ENCODE measurements around the gene TBR1.

The TBR1 gene

DNA sequence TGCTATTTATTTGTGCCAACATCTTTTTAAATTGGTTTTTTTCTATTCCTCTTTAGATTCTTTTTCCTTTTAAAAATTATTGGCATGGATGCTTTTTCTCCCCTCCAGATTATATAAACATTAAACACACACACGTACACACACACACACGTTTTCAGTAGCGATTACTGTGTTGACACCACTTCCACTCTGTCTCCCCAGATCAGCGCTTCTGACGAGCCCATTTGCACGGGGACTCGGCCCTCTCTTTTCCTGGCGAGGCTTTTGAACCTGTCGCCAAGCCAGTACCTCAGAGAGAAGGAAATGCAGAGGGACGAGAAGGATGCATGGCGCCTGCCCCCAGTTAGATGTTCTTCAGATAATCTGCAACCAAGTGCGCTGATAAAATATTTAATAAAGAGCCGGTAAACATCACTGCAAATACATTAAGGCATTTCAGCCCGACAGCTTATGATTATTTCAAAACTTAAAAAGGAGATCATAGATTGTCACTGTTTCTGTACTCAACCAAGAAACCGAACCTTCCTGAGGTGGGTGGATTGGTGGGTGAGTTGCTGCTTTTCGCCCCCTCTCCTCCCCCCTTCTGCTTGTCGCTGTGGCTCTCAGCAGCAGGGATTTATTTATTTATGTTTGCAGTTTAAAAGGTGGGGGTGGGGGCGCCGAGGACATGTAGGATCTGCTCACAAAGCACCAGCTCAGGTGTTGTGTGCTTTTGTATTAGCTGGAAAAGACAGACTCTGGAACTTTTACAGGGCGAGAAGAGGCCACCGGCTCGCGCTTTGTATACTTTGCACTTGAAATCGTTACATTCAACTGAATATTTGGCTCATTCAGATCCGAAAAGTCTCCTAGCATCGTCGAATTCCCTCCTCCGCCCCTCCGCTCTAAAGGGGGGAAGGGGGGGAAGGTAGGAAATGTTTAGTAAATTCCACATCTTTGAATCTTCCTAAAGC lies 787 bp upstream of the TBR1 start:
- no peak for DNase-seq

DNA sequence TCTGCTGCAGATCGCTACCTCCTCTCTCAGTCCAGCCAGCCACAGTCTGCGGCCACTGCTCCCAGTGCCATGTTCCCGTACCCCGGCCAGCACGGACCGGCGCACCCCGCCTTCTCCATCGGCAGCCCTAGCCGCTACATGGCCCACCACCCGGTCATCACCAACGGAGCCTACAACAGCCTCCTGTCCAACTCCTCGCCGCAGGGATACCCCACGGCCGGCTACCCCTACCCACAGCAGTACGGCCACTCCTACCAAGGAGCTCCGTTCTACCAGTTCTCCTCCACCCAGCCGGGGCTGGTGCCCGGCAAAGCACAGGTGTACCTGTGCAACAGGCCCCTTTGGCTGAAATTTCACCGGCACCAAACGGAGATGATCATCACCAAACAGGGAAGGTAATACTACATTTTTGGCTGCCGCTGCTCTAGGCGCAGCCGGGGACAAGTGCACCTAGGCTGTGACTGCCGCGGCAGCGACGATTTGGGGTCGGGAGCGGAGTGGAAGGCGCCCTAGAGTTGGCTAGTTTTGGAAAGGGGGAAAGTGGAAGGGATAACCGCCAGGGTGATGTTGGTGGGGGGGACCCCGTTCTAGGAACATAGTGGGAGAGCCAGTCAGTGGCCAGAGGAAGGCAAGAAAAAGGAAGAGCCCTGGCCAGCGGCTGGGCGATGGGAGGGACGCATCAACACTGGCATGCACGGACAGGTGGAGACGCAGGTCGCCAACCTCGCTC lies 776 bp downstream of the TBR1 start:
- no peak for DNase-seq

DNA sequence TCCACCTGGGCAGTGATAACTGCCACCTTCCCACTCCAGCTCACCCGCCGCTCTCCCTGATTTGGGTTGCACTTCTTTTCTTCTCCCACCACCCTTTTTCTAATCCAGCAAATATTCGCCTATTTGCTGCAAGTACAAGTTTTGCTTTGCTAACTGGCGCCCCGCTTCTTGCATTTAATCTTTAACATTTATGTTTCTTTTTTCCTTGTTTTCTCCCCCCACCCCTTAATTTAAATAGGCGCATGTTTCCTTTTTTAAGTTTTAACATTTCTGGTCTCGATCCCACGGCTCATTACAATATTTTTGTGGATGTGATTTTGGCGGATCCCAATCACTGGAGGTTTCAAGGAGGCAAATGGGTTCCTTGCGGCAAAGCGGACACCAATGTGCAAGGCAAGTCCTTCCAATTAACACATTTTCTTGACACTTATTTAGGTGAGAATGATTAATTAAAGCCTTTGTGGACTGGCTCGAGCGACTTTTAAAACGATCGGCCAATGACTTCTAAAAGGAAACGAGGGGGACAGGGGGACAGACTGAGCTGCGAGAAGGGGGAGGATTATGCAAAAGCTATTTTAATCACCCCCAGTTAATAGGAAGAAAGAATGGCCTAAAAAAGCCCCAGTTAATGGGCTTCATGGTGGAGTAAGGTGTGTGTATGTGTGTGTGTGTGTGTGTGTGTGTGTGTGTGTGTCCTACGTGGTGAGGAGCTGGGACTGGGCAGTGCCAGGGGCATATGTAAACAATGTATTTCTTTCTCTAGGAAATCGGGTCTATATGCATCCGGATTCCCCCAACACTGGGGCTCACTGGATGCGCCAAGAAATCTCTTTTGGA lies 1.6 kb downstream of the TBR1 start:
- DNase-seq, result no peak

DNA sequence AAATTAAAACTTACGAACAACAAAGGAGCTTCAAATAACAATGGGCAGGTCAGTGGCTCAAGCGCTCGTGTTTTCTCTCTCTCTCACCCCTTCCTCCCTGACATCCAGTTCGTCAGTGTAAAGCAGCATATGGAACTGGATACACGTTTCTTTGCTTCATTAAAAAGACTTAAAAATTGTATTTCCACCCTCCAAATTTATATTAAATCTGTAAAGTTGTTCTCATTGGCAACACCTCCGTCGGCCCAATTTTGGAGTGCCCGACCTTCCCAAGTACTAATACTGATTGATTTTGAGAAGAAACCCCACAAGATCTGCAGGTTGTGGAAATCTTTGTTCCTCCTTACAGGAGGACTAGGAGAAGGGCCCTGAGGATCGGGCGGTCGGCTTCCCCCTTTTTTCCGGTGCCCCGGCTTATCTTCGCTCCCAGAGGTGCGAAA lies 2.2 kb downstream of the TBR1 start:
- DNase-seq, result no peak

DNA sequence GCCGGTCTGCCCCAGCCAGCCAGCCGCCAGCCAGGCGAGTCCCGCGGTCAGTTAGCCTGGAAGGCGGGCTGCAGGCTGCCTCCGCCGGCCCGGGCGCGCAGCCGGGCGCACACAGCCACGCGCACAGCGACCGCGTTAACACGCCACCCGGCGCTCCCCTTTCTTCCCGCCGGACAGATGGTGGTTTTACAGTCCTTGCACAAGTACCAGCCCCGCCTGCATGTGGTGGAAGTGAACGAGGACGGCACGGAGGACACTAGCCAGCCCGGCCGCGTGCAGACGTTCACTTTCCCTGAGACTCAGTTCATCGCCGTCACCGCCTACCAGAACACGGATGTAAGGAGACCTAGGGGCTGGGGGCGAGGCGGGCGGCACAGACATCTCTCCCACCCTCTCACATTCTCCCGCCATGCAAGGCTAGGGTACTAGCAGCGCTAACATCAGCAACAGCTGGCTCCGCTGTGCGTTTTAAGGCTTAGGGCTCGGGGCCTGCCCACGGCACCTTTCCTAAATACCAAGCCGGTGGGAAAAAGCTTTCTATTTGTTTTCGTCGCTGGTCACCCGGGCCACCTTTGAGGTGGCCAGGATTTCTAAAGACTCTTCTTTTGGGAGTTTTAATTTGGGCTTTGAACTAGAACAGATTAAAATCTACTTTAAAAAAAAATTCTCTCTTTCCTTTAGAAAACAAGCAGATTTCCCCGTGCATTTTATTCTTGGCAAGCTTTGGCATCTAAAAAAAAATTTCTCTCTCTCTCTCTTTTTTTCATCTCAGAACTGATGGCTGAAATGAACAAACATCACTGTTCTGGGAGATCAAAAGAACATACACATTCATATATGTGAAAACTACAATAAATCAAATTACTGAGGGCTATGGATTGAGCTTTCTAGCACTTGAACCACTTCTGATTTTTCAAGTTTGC lies 2.9 kb downstream of the TBR1 start:
- no peak for DNase-seq

DNA sequence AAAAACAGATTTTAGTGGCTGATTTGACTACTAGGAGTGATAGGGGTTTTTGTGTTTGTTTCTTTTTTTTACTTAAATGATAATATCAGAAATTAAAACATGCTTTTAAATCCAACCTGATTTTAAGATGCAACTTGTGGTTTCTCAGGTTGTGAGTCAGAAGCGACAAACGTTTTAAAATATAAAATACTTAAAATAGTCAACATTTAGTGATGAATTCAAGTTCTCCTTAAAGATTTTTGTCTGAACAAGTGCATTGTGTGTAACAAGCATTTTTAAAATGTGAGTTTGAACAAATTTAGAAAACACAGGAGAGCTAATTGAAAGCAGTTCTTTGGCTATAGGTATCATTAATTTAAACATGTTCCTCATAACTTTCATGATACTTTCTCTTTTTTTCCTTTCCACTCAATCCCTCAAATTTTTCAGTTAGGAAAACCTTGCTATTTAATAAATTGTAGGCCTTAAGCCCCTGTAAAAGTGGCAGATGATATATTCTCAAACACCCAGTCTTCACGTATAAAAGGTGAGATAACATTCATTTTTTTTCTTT lies 3.6 kb downstream of the TBR1 start:
- no peak for DNase-seq

DNA sequence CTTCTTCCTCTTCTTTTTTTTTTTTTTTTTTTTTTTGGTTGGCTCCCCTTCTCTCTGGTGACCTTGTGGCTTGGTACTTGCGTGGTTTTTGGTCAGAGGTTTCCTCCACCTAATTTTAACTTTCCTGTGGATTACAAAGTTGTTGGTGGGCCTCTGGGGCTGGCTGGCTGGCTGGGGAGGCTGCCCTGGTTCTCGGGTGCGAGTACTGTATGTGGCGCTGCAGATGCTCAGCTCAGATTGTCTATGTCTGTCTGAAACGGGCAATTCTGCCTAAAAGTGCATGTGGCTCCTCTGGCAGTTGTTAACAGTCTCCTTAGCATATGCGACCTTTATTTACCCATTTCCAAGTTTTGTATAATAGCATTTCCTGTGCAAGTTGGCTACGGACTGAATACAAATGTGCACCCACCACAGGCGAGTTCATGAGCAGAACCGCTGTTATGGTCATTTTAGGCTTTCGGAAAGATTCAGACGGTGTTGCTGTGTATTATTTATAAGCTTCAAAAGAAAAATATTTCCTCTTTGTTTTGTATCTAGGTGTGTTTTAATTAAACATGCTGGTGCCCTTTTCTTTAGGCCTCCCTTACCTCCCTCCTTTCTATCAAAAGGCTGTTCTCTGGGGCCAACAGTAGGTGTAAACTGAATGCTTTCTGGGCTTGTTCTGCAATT lies 4.4 kb downstream of the TBR1 start:
- DNase-seq, result no peak

DNA sequence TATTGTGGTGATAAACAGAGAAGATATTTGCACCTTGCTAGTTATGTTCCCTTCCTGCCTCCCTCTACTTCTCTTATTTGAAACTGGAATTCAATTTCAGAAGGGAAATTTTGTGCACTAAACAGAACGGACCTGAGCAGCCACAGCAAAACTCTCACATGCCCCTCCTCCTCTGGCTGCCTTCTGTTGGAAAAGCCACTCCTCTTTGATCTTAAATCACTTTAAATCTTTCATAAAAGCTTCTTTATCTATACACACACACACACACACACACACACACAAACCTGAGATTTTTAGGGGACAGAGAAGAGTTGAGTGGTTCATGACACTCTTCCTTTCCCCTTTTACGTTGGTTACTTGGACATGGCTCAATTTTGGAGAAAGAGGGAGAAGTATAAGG lies 5.6 kb downstream of the TBR1 start:
- no peak for DNase-seq

DNA sequence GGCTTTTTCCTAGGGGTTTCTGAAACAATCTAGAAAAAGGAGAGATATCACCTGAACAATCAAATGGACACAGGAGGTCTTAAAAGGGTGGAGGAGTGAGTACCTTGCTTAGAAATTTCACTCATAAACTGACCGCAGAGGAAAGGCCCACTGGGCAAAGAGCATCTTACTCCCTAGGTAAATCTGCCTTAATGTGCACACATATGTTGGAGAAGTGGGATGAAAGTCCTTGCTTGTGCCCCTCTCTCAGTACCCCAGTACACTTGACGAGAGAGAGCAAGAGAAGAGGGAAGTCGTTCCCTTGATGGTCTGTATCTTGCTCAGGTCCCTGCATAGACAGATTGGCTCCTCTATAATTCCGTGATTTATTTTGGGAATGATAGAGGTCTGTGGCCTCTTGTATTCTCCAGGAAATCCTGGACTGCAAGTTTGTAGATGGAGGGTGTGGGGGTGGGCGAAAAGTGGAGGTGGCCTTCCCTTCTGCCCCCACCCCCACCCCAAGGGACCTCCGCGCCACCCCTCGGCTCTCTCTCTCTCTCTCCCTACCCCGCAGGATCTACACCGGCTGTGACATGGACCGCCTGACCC lies 6.8 kb downstream of the TBR1 start:
- no peak for DNase-seq

DNA sequence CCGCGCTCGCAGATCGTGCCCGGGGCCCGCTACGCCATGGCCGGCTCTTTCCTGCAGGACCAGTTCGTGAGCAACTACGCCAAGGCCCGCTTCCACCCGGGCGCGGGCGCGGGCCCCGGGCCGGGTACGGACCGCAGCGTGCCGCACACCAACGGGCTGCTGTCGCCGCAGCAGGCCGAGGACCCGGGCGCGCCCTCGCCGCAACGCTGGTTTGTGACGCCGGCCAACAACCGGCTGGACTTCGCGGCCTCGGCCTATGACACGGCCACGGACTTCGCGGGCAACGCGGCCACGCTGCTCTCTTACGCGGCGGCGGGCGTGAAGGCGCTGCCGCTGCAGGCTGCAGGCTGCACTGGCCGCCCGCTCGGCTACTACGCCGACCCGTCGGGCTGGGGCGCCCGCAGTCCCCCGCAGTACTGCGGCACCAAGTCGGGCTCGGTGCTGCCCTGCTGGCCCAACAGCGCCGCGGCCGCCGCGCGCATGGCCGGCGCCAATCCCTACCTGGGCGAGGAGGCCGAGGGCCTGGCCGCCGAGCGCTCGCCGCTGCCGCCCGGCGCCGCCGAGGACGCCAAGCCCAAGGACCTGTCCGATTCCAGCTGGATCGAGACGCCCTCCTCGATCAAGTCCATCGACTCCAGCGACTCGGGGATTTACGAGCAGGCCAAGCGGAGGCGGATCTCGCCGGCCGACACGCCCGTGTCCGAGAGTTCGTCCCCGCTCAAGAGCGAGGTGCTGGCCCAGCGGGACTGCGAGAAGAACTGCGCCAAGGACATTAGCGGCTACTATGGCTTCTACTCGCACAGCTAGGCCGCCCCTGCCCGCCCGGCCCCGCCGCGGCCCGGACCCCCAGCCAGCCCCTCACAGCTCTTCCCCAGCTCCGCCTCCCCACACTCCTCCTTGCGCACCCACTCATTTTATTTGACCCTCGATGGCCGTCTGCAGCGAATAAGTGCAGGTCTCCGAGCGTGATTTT lies 7.6 kb downstream of the TBR1 start:
- DNase-seq, result no peak

DNA sequence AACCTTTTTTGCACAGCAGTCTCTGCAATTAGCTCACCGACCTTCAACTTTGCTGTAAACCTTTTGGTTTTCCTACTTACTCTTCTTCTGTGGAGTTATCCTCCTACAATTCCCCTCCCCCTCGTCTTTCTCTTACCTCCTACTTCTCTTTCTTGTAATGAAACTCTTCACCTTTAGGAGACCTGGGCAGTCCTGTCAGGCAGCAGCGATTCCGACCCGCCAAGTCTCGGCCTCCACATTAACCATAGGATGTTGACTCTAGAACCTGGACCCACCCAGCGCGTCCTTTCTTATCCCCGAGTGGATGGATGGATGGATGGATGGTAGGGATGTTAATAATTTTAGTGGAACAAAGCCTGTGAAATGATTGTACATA lies 8.3 kb downstream of the TBR1 start:
- DNase-seq, result no peak

DNA sequence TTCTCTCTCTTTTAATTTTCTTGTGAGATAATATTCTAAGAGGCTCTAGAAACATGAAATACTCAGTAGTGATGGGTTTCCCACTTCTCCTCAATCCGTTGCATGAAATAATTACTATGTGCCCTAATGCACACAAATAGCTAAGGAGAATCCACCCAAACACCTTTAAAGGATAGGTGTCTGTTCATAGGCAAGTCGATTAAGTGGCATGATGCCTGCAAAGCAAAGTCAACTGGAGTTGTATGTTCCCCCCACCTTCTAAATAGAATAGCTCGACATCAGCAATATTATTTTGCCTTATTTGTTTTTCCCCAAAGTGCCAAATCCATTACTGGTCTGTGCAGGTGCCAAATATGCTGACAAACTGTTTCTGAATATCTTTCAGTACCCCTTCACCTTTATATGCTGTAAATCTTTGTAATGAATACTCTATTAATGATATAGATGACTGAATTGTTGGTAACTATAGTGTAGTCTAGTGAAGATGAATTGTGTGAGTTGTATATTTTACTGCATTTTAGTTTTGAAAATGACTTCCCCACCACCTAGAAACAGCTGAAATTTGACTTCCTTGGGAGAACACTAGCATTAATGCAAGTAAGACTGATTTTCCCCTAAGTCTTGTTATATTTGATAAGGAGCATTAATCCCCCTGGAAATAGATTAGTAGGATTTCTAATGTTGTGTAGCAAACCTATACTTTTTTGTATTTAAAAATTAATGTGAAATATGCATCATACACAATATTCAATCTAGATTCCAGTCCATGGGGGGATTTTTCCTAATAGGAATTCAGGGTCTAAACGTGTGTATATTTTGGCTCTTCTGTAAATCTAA lies 9.0 kb downstream of the TBR1 start:
- no peak for DNase-seq

DNA sequence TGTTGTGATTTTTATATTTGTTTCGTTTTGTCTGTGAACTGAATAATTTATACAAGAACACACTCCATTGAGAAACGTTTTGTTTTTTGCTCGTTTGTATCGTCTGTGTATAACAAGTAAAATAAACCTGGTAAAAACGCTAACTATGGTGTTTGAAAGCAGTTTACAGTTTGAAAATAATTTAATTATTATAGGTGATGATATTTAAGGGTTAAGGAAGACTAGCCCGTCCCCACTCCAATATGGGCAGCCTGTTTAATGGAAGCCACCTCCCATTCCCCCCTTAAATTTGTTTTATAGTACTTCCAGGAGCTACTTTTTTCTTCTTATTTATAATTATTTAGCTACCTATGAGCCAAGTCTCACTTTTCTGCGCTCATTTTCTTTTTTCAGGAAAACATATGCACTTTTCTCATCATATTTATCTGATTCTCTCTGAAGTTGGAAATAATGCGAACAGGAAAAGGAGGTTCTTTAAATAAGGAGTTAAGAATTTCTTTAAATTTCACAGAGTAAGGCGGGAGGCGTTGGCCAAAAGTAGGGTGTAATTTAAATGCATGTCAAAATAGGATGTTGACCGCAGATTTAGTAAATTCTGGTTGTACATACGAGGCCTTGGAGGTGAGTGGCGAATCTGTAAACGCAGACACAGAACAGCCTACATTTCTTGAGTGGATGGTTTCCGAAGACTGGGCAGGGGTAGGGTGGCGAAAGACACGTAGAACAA lies 9.8 kb downstream of the TBR1 start:
- no peak for DNase-seq

DNA sequence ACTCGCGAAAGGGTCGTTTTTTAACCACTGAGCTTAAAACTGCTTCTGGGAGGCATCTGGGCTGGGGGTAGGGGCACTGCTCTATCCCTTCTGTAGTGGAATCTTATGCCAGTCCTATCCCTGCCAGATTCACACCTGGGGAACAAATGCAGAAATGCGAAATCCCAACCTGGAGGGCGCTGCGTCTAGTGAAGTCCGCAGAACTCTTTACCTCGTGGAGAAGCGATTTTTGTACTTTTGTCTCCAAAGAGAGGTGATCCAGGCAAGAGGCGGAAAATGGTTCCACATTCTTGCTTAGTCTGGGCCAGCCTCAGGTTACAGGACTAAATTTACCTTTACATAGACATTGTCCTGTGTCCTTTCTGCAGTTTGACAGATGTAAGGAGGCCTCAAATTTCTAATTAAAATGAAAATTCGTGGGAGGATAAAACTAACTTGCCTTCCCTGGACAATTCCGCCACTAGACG lies 10.4 kb downstream of the TBR1 start:
- DNase-seq, result no peak

DNA sequence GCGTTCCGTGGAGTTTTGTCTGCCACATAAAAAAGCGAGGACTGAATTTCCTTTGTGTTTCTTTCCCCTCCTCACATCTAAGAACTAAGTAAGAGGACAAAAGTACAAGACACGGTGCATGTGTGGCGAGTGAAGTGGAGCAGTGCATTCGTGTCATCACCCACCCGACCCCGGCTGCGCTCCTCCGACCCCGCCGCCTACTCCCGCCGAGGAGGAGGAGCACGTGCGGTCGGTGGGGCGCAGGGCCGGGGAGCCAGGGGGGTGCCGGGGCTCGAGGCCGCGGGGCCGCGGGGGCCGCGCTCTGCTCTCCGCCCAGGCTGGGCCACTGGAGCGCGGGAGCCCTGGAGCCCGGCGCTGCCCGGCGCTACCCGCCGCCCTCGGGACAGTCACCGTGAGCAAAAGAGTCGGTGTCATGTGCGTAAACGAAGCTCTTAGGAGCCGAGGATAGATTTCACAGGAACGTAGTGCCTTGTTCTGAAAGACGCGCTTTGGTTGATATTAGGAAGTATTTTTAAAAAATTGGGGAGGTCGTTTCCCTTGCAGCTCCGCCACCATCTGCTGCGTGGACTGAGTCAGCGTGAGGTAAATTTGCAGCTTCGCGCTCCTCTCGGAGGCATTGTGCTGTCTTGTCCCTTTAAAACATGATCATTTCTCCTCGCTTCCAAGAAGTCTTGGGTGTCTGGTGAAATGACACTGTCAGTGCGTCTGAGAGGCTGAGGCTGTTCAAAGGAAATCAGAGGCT lies 11.0 kb downstream of the TBR1 start:
- no peak for DNase-seq

DNA sequence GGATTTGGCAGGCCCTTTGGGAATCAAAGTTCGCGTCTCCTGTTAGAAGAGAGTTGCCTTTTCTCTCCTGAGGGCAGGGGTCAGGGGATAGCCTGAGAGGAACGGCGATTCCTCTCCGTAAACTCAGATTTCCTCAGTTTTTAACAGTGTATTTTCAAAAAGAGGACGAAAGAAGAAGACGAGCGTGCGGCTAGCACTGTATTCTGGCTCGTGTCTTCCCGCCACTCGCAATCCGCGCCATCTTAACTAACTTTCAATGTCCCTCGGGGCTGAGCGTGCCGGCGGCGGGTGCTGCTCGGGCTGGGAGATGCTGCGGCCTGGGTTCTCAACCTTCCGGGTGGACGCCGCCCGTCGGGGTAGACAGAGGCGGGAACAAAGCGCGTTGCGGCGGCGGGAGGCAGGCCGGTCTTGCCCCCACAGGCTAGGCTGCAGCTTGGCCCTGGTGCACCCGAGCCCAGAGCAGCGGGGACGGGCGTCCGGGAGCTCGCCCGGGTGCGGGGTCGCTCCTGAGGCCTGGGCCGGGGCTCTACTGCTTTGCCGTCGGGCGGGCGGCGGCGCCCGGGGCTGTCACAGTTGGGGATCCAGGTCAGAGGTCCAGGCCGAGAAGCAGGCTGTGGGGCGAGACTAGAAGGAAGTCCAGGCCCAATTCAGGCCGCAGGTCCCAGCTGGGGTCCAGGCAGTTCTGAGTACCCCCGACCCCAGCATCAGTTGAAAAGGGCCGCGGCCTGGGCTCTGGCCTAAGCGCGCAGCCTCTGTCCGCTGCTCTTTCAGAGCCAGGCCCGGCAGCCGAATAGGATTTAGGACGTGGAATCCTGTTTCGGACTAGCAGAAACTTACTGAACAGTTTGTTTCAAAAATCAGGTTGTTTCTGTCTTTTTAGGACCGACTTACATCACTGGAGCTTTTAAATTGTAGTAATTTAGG lies 11.8 kb downstream of the TBR1 start:
- DNase-seq, result no peak
